Common myeloid progenitor, CD34-positive (primary cell): ENCODE measurements around the gene TP53RK.

Source experiments
- CTCF ChIA-PET: fragments of 350-600 bp; sonication (Branson Sonifier 250); formaldehyde crosslinking; loops from one replicate; lab custom pipeline; 2021; ENCODE audit warnings: antibody characterized with exemption; lab: Charles Lee
- POLR2A ChIA-PET: fragments of 350-600 bp; sonication (Branson Sonifier 250); formaldehyde crosslinking; loops from one replicate; lab custom pipeline; 2021; ENCODE audit warnings: antibody characterized with exemption; lab: Charles Lee
- DNase-seq, 3 donors: peaks; one replicate each; pipeline versions ENCODE4 v3.0.0 to v3.0.0-alpha.2; 2013
- H3K27ac ChIP-seq, 2 experiments: 1 replicate in 1 of 2; 2 replicates in 1 of 2; pipeline ENCODE4 v1.7.0; 2013; ENCODE audit warnings: inconsistent platforms in 2 of 2, low read length in 2 of 2, mild to moderate bottlenecking in 2 of 2, low read depth in 1 of 2, moderate library complexity in 1 of 2; ENCODE audit not compliant: severe bottlenecking in 2 of 2, insufficient read depth in 1 of 2, poor library complexity in 1 of 2
- H3K27me3 ChIP-seq, 5 experiments: replicated peaks in 2 of 5; 1 replicate in 3 of 5; 2 replicates in 2 of 5; pipeline versions ENCODE4 v1.6.1 to v1.7.0; 2013; ENCODE audit warnings: low read length in 4 of 5, mild to moderate bottlenecking in 2 of 5, moderate library complexity in 2 of 5, inconsistent platforms in 1 of 5; ENCODE audit not compliant: insufficient read depth in 5 of 5, control insufficient read depth in 4 of 5
- H3K36me3 ChIP-seq, 4 experiments: 1 replicate in 2 of 4; 2 replicates in 2 of 4; pipeline versions ENCODE4 v1.6.1 to v1.7.0; 2013; ENCODE audit warnings: low read length in 3 of 4, control low read depth in 1 of 4, mild to moderate bottlenecking in 1 of 4; ENCODE audit not compliant: control insufficient read depth in 4 of 4, insufficient read depth in 4 of 4
- H3K4me1 ChIP-seq, 4 experiments: 1 replicate in 3 of 4; 2 replicates in 1 of 4; pipeline versions ENCODE4 v1.6.1 to v1.7.1; 2013; ENCODE audit warnings: low read length in 3 of 4, mild to moderate bottlenecking in 3 of 4, control low read depth in 1 of 4, inconsistent platforms in 1 of 4, moderate library complexity in 1 of 4; ENCODE audit not compliant: control insufficient read depth in 4 of 4, insufficient read depth in 4 of 4; ENCODE audit errors: control extremely low read depth in 1 of 4
- H3K4me3 ChIP-seq, 7 experiments: 1 replicate in 4 of 7; 2 replicates in 3 of 7; pipeline versions ENCODE4 v1.5.1 to v1.7.0; 2013; ENCODE audit warnings: mild to moderate bottlenecking in 7 of 7, low read length in 6 of 7, moderate library complexity in 6 of 7, inconsistent platforms in 2 of 7, low read depth in 2 of 7, control low read depth in 1 of 7; ENCODE audit not compliant: insufficient read depth in 4 of 7, control insufficient read depth in 1 of 7; ENCODE audit errors: extremely low read depth in 1 of 7
- H3K9me3 ChIP-seq, 5 experiments: 1 replicate in 4 of 5; 2 replicates in 1 of 5; pipeline versions ENCODE4 v1.6.1 to v1.7.1; 2013; ENCODE audit warnings: low read length in 4 of 5, mild to moderate bottlenecking in 2 of 5, inconsistent platforms in 1 of 5, low read depth in 1 of 5, moderate library complexity in 1 of 5; ENCODE audit not compliant: control insufficient read depth in 4 of 5, insufficient read depth in 2 of 5; ENCODE audit errors: control extremely low read depth in 1 of 5
- WGBS: methylation state at CpG from one replicate; pipeline ENCODE4 v1.1.5; 2013; ENCODE audit not compliant: insufficient coverage; 5-methylcytosine and 5-hydroxymethylcytosine counted together

TP53RK gene

DNA sequence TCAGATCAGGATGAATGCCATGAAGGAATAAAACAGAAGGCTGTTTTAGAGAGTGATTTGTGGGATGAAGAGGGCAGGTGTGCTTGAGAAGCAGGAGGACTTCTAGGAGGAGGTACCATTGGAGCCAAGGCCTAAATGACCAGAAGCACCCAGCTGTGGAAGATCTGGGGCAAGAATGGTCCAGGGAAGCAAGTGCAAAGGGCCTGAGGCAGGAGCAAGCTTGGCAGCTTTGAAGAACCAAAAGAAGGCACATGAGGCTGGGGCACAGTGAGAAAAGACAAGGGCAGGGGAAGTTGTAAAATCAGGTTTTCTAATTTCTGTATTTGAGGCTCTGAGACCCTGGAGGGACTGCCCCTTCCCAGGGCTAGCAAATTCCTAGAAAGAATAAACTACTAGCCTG is 47.8 kb downstream of the TP53RK start:
- H3K4me3 ChIP-seq, result no peak overlapping the region
- peaks cover 0 to 4% (median 0%) of the 10 kb centered on the region in 5 experiments for H3K27me3 ChIP-seq
- H3K27ac ChIP-seq, result no peak overlapping the region
- POLR2A ChIA-PET, result no interaction called here
- CTCF ChIA-PET, result no interaction called here
- no peaks in the 10 kb centered on the region for H3K36me3 ChIP-seq
- no peak for DNase-seq
- H3K9me3 ChIP-seq, result no peaks in the 10 kb centered on the region
- no peaks in the 10 kb centered on the region for H3K4me1 ChIP-seq

DNA sequence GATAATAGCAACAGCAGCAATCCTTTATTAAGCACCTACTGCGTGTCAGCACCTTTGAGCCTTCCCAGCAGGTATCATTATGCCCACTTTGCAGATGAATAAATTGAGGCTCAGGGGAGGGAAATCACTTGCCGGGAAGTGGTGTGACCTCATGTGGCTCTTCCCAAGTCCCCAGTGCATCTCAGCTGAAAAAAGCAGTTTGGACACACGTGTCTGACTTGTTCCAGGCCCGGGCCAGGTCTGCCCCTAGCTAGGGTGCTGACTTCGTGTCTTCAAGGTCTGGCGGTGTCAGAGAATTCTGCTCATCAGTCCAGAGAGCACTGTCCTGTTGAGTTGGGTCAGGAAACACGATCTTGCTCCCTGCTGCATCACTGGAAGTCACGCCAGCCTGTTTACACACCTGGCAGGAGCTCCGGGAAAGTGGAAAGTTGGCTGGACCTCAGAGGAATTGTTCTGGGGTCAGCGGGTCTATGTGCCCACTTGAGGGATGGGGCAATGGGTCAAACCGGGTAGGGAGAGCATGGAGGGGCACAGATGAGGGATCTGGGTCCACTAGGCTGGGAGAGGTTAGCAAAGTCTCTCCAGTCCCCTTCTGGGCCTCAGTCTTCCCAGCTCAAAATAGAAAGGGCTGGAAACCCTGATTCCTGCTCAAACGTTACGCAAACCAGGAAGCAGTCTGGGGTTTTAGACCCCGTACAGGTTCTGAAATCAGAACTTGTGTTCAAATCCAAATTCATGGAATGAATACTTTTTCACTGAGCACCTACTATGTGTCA is 48.5 kb downstream of the TP53RK start:
- peaks cover 0 to 4% (median 0%) of the 10 kb centered on the region in 5 experiments for H3K27me3 ChIP-seq
- no peaks in the 10 kb centered on the region for H3K9me3 ChIP-seq
- 88% methylated on average over 13 of the region's 14 CpGs for WGBS
- POLR2A ChIA-PET, result no interaction called here
- DNase-seq, result no peak
- no peak overlapping the region for H3K4me3 ChIP-seq
- no peaks in the 10 kb centered on the region for H3K36me3 ChIP-seq
- H3K27ac ChIP-seq, result no peak overlapping the region
- CTCF ChIA-PET, result no interaction called here
- H3K4me1 ChIP-seq, result no peaks in the 10 kb centered on the region

DNA sequence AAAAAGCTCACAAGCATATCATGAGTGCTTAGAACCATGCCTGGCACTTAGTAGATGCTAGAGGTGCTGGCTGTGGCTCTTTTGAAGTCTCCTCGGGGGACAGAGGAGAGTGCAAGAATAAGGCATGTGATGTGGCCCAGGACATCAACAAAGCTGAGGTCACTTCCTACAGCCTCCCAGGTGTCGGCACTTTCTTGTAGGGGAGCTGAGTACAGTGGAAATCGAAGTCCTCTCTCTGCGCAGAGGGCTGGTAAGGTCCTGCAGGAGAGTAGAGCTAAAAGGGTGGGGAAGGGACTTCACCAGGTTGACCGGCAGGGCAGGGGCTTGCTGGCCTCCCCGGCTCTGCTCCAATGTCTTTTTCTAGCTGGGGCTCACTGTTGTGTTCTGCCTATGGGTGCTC is 49.2 kb downstream of the TP53RK start:
- Histone ChIP-seq H3K36me3 (no peaks in the 10 kb centered on the region), H3K4me3 (no peak overlapping the region), H3K4me1 (no peaks in the 10 kb centered on the region), H3K27ac (no peak overlapping the region), H3K27me3 (peaks cover 0 to 2% (median 0%) of the 10 kb centered on the region in 5 experiments), H3K9me3 (peaks cover 0 to 2% (median 0%) of the 10 kb centered on the region in 5 experiments)
- ChIA-PET POLR2A (no interaction called here), CTCF (no interaction called here)
- 77% methylated on average over 6 of the region's 6 CpGs for WGBS
- no peak for DNase-seq

DNA sequence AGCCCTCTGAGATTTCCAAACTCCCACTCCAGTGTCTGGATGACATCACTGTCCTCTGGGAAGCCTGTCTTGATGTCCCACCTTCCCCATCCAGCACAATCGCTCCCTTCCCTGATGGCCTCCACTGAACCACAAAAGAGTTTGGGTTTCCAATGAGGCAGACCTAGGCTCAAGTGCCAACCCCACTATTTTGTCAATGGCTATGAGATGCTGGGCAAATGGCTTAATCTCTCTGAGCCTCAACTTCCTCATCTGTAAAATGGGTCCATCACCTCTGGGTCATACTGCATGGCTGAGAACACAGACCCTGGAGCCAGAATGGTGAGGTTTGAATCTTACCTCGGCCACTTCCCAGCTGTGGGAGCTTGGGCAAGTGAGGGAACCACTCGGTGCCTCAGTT is 49.7 kb downstream of the TP53RK start:
- no peak for DNase-seq

DNA sequence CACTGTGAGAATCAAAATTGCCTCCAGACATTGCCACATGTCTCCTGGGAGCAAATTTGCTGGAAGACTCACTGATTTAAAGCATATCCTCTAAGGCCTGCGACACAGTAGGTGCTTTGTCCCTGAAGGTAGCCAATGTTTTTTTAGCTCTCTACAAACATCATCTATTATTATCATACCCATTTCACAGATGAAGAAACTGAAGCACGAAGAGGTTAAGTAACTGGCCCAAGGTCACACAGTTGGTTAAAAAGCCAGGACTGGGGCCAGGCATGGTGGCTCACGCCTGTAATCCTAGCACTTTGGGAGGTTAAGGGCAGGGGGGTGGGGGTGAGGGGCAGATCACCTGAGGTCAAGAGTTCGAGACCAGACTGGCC is 50.4 kb downstream of the TP53RK start:
- Histone ChIP-seq H3K27ac (no peak overlapping the region), H3K27me3 (no peaks in the 10 kb centered on the region), H3K36me3 (no peaks in the 10 kb centered on the region), H3K4me1 (no peaks in the 10 kb centered on the region), H3K9me3 (peaks cover 0 to 2% (median 0%) of the 10 kb centered on the region in 5 experiments), H3K4me3 (no peak overlapping the region)
- no peak for DNase-seq
- ChIA-PET CTCF (no interaction called here), POLR2A (no interaction called here)
- WGBS, result 92% methylated on average over 2 of the region's 4 CpGs

More for the DNA sequence above, 49.7 kb downstream of the TP53RK start:
- no peak overlapping the region for H3K4me3 ChIP-seq
- no peaks in the 10 kb centered on the region for H3K4me1 ChIP-seq
- POLR2A ChIA-PET, result no interaction called here
- H3K9me3 ChIP-seq, result peaks cover 0 to 2% (median 0%) of the 10 kb centered on the region in 5 experiments
- CTCF ChIA-PET, result no interaction called here
- H3K36me3 ChIP-seq, result no peaks in the 10 kb centered on the region
- no peak overlapping the region for H3K27ac ChIP-seq
- WGBS, result 92% methylated on average over 2 of the region's 3 CpGs
- no peaks in the 10 kb centered on the region for H3K27me3 ChIP-seq

DNA sequence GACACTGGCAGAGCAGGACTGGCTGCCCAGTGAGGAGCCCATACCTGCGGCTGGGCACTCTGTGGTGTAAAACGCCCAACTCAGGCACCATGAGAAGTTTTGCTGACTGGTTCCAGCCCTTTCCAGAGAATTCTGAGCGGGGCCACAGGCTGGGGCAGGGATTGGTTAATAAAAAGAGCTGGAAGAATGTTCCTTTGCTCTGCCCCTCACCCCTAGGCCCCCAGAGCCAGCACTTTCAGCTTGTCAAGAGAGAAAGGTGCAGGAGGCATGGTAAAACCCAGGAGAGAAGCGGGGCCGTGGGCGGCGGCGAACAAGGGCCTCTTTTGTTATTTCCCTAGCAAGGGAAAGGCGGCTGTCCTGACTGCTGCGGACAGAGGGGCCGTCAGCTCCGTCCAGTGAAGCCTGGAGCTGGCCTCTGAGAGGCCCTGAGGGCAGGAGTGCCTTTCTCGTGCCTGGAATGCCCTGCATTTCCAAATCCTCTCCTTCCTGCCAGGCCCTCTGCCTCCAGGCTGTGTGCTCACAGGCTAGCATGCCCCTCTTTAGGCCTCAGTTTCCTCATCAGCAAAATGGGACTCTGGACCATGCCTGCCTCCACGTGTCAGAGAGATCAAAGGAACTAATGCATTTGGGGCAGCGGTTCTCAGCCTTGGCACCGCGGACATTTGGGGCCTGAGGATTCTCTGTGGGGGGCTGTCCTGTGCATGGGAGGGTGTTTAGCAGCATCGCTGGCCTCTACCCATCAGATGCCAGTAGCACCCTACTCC is 50.9 kb downstream of the TP53RK start:
- CTCF ChIA-PET, result no interaction called here
- Histone ChIP-seq H3K27me3 (peaks cover 0 to under 1% (median 0%) of the 10 kb centered on the region in 5 experiments), H3K36me3 (no peaks in the 10 kb centered on the region), H3K9me3 (peaks cover 0 to 2% (median 0%) of the 10 kb centered on the region in 5 experiments), H3K4me1 (no peaks in the 10 kb centered on the region), H3K4me3 (no peak overlapping the region), H3K27ac (no peak overlapping the region)
- POLR2A ChIA-PET, result no interaction called here
- WGBS, result 95% methylated on average over 17 of the region's 18 CpGs
- DNase-seq, result no peak
